ENCODE results near the gene MSX2.
A peak's percentile ranks its signal among the peaks of the same experiment; 100 is the strongest.

MSX2 gene

GRCh38 chr5:174724484-174725260 lies at the start of gene MSX2:
Gene MSX2, plus strand, starts transcription at chr5:174724582. Its CDS starts 78 bp downstream, at chr5:174724660.
- DNase-seq, result peak; percentile 19

DNA sequence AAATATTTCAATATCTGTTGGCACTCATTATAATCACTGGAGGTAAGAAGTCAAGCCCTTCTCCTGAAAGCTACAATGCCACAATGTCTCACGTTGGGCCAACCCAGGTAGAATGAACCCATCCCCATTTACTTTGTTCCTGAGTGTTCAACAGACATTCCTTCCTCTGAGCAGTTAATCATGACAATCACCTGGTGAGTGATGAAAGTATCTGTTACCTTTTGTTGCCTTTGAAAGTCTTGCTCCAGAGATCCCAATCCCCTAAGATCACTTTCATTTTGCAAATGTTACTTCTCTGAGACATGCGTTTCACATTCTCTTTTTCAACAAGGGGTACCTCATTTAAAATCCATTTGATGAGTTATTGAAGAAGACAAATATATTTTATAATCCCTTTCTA lies 49.3 kb upstream of the MSX2 start:
- DNase-seq, result no peak

DNA sequence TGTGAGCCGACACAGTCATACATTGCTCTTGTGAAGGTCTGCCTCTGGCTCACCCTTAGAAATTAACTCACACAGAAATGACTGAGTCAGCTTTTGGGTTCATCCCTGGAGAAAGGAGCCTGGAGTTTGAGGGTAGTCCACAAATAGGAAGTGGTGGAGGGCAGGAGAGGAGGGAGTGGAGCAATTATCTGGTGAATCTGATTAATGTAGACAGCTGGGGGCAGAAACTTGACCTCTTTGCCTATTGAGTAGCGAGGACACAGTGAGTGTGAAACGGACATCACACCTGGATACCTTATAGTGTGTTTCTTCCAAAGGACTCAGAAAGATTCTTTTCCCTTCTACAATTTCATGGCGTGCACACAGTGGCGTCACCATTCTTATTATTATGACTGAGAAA lies 48.5 kb upstream of the MSX2 start:
- no peak for DNase-seq

DNA sequence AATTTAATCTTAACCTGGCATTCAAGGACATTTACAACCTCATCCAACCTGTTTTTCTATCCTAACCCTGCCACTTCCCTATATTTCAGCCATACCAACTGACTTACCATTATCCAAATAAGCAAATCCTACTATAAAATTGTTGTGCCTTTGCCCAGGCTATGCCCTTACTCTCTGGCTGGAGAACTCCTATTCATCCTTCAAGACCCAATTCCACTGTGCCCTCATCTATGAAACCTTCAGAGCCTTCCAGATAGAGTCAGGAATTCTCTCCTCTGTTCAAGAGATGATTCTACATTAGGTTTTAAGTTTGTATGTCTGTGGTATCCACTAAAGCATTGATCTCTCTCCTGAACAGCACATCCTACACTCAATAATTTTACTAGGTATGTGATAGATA lies 46.3 kb upstream of the MSX2 start:
- DNase-seq, result no peak

DNA sequence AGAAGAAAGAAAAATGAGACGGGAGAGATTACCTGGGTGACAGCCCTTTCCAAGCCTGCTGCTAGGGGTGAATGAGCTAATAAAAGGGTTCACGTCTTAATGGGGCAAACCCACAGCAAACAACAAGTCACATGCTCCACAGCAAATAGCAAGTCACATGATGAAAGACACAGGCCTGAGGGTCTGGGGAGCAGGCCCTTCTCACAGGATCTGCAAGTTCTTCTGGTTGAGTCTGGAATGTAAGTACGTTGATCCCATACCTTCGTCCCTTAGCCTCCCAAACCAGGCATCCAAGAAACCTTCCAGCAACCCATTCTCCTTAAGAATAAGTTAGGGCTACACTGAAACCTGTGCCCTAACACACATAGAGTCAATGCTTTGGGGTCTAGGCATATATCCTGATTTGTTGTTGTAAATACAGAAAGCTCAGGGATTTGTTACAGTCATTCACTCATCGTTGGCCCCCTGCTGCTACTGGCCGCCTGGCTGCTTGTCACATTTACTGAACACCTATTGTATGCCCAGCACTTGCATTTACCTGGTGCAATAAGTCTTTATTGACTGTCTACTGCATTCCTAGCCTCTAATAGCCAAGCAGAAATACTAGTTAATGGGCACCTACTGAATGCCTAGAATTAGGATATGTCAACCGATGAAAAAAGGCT lies 43.3 kb upstream of the MSX2 start:
- DNase-seq, result no peak

DNA sequence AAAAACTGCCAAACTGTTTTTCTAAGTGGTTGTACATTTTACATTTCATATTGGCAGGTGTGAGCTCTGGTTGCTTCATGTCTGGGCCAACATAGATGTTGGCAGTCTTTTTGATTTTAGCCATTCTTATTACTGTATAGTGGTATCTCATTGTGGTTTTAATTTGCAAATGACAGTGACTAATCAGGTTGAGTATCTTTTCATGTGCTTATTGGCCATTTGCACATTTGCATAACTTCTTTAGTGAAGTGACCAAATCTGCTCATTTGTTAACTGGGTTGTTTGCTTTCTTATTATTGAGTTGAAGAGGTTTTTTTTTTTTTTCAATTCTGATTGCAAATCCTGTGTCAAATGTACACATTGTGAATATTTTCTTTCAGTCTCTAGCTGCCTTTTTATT lies 36.9 kb upstream of the MSX2 start:
- DNase-seq, result no peak

DNA sequence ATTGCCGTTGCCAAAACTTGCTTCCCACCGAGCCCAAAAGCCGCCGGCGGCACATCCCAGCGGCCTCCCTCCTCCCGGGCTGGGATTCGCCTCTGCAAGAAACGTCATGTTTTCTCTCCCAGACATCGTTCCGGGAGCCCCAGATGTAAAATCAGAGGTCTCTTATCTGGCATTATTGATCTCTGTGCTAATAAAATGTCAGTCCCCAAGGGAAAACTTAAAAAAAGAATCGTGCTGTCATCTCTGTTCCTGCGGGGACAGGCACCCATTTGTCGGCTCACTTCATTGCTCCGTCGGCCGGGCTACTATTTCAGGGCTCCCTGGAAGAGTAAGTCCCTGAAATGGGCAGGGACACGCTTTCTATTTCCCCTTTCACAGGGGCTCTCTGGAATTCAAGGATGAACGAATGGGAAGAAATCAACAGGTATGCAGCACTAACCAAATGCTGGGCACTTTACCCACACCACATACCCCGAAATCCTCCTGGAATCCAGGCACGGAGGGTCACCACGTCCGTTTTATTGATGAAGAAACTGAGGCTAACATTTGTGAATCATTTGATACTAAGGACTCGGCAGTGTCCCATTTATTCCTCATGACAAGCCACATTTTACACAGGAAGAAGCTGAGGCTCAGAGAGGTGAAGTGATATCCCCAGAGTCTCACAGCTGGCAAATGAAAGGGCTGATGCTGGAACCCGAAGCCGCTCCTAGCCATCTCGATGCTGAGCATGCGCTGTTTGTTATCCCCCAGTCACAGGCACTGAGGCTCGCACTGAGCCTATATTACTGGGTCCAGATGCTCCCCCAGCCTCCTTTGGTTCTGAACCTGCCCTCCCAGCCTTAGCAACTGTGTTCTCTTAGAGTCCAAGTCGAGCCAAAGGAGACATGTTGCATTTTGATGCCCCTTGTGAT lies 35.7 kb upstream of the MSX2 start:
- DNase-seq, result no peak

DNA sequence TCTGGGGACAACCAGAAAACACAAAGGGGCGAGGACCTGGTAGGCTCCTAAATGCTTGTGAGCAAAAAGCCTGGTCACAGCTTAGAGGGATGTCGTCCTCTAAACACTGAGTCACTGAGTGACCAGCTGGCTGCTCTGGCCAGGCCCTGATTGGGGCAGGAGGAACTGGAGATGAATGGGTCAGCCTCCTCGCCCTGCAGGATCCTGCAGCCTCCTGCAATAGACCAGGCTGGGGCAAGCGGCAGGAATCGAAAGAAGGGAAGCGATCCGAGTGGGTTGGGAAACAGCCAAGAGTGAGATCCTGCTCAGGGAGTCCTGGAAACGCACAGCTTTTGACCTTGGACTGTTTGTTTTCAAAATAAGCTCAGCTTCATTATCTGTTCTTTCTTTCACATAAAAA lies 34.1 kb upstream of the MSX2 start:
- no peak for DNase-seq

GRCh38 chr5:174692381-174692780 lies 32.0 kb upstream of the MSX2 start:
- no peak for DNase-seq

GRCh38 chr5:174692982-174693422 lies 31.4 kb upstream of the MSX2 start:
- no peak for DNase-seq

GRCh38 chr5:174693697-174694385 lies 30.5 kb upstream of the MSX2 start:
- no peak for DNase-seq

GRCh38 chr5:174694611-174695010 lies 29.8 kb upstream of the MSX2 start:
- DNase-seq, result no peak

DNA sequence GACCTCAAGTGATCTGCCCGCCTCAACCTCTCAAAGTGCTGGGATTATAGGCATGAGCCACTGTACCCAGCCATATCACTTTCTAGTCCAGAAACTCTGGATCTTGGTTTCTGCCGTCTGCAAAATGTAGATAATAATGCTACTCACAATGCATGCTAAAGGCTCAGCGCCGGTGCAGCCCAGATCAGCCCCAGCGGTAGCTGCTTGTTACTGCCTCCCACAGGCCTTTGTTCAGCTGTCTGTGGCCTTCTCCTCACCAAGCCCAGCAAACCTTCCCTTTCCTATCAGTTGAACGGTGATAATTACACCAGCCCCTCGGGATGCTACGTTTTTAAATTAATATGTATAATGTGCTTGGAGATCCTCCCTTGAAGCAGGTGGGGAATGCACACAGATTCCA lies 26.2 kb upstream of the MSX2 start:
- no peak for DNase-seq

DNA sequence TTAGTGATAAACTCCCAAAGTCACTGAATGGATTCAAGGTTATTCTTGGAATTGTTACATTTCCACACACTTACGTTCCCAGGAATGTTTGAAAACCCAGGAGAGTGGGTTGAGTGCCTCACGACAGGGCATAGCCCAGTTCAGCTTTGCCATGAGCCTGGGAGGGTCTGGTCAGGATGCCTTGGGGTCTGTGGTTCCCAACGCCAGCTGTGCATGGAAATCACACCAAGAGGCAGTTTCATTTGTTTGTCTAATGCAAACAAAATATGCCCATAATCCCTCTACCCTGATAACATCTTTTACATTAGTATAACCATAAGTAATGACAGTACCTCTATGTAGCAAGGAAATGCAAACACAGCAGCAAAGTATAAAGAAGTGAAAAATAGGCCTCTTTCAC lies 25.3 kb upstream of the MSX2 start:
- no peak for DNase-seq

DNA sequence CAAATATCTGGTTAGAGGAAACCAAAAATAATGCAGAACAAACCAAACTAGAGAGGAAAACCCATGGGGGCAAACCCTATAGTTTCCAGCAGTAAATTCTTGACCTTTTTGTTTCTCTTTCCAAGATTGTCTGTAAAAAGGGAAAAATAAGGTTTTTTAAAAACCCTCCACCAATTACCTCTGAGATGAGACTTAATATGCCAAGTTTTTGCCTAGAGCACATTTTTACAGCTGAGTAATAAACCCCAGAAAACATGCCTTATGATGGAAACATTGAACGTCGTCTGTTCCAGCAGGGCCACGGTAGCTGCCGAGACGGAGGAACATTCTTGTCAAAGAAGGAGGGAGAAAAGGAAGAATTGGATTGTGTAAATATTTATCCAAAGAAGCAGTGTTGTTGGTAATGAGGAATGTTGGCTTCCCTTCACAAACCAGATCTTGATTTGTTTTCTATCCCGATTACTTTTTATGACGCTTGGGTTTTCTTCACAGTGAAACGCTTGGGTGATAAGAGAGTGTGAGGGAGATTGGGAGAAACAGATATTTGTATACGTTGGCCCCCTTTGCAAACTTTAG lies 17.3 kb upstream of the MSX2 start:
- DNase-seq, result no peak

DNA sequence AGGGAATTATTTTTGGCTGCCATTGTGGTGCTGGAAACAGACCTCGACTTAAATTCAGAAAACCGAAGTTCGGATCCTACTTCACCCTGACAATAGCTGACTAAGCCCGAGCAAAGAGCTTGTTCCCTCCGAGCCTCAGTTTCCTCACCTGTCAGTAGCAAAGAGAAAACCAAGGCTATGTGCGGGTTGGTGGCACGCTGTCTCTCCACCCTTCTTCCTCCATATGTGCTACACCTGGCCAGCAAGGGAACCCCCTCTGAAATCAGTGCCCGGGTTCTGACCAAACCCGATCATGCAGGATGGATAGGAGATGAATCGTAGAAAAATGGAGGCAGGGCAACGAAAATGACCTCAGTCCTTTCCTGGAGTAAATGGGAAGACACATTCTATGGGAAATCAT lies 16.7 kb upstream of the MSX2 start:
- no peak for DNase-seq

DNA sequence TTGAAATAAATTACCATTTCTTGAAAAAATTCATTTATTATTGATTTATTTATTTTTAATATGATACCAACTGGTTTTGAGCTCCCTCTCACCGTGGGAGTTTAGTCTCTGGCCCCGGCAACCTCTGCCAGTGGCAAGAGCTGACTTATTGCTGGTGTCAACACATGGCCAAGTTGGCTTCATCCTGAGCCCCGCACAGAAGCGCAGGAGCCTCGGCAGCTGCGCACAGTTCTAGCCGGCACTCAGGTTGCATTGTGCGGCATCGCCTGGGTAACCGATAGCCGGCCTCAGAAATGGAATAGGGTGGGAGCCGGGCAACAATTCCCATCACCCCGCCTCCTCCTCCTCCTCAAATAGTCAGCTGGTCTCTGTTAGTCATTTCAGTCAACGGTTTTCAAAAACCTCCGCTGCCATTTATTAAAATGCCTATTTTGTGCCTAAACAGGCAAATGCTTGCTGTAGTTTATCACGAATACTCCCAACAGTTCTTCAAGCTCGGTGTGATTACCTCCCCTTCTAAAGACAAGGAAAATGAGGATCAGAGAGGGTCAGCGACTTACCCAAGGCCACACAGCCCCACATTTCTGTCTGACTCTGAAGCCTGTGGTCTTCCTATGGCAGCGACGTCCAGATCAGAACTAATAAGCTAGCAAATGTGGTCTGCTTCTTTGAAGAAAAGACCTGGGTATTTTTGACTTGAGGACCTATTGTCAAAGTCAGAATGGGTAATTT lies 15.7 kb upstream of the MSX2 start:
- DNase-seq, result no peak

DNA sequence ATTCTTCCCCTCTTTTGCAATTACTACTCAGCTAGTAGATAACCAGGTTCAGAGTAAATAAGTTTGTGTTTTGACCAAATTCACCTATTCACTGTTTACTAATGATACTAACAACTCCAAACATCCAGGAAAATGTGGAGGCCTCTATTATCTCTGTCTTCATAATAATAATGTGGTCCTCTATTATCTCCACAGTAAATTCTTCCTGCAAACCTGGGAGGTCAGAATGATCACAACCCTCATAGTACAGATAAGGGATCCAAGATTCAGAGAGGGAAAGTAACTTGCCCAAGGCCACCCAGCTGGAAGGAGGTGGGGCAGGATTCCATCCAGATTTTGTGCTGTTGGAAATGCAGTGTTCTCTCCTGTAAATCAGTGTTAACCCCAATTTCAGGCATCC lies 9.6 kb upstream of the MSX2 start:
- DNase-seq, result no peak

- DNase-seq, result no peak
Observed at GRCh38 chr5:174715804-174716203, 8.6 kb upstream of the MSX2 start.

DNA sequence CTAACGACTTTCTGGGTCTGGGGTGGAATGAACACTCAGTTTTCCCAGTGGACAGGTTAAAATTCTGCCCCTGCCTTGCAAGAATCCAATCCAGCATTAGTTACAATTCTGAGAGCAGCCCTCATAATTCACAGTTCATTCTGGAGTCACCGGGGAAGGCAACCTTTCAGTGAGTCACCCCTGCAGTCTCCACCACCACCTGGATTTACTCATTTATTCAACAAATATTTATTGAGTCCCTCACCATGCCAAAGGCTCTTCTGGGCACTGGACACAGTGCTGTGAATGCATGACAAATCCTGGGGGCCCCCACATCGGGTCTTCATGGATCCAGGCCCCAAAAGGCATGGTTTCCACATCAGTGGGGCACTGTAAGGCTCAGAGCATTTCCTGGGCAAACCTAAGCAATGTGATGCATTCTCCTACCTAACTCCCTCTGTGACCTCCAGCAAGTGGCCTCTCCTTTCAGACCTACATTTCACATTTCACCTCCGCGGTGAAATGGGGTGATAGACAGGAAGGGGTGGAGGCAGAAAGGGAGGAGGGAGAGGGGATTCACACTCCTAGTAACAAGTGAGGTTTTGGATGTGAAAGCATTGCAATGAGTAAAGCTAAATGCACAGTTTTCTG lies 6.4 kb upstream of the MSX2 start:
- no peak for DNase-seq

GRCh38 chr5:174718880-174719610 lies 5.3 kb upstream of the MSX2 start:
- no peak for DNase-seq
